Activated CD8-positive, alpha-beta memory T cell treated with anti-CD3 and anti-CD28 coated beads, Interleukin-2, amount 50 U/mL, for 1 hour (primary cell): Measurements from ENCODE around the gene SIRT4.
A peak's percentile ranks its signal among the peaks of the same experiment; 100 is the strongest.

Source experiments
- DNase-seq: peaks from one replicate; pipeline ENCODE4 v3.0.0-alpha.2; 2020; ENCODE audit errors: extremely low read depth

SIRT4 gene

GRCh38 chr12:120301962-120302815, at the start of gene SIRT4:
Gene SIRT4 (plus strand): TSS chr12:120302321. CDS start chr12:120303562, 1,241 bp downstream.
- peak; percentile 71 for DNase-seq

GRCh38 chr12:120253313-120253712, 48.8 kb upstream of the SIRT4 start:
- DNase-seq = peak; percentile 32

GRCh38 chr12:120254809-120255208, 47.3 kb upstream of the SIRT4 start:
- DNase-seq = no peak

- no peak for DNase-seq
Observed at GRCh38 chr12:120257041-120257821, 44.9 kb upstream of the SIRT4 start.

GRCh38 chr12:120258323-120258896, 43.7 kb upstream of the SIRT4 start:
- no peak for DNase-seq

GRCh38 chr12:120259418-120260202, 42.5 kb upstream of the SIRT4 start:
- no peak for DNase-seq

- no peak for DNase-seq
Observed at GRCh38 chr12:120260607-120261006, 41.5 kb upstream of the SIRT4 start.

- no peak for DNase-seq
Observed at GRCh38 chr12:120261951-120262851, 39.9 kb upstream of the SIRT4 start.

GRCh38 chr12:120262852-120263747, 39.0 kb upstream of the SIRT4 start:
- DNase-seq = no peak

GRCh38 chr12:120263748-120264085, 38.4 kb upstream of the SIRT4 start:
- no peak for DNase-seq

GRCh38 chr12:120264086-120264903, 37.8 kb upstream of the SIRT4 start:
- DNase-seq = no peak

- DNase-seq = no peak
Observed at GRCh38 chr12:120264904-120265472, 37.1 kb upstream of the SIRT4 start.

- DNase-seq = peak; percentile 75
Observed at GRCh38 chr12:120265473-120266179, 36.5 kb upstream of the SIRT4 start, which contains the start of gene PXN. Gene PXN (minus strand): TSS chr12:120265730. CDS start chr12:120265629, 101 bp downstream.

- no peak for DNase-seq
Observed at GRCh38 chr12:120266180-120266870, 35.8 kb upstream of the SIRT4 start.

GRCh38 chr12:120267736-120268135, 34.4 kb upstream of the SIRT4 start:
- DNase-seq = no peak

GRCh38 chr12:120276734-120277133, 25.4 kb upstream of the SIRT4 start:
- no peak for DNase-seq
